HG03457 (cell line): ENCODE measurements around the gene CEP68.
"Not testable (repeated sequence)": the region's sequence is repeated elsewhere in the genome, so short reads cannot be mapped to it uniquely, and the experiment has no call there.

Experiments
- ATAC-seq: cut with Tn5 transposase; IDR thresholded peaks from one replicate; pipeline ENCODE4 v1.9.1; 2021; ENCODE audit warnings: moderate number of reproducible peaks; ENCODE audit not compliant: unreplicated experiment

The CEP68 gene, protein sequence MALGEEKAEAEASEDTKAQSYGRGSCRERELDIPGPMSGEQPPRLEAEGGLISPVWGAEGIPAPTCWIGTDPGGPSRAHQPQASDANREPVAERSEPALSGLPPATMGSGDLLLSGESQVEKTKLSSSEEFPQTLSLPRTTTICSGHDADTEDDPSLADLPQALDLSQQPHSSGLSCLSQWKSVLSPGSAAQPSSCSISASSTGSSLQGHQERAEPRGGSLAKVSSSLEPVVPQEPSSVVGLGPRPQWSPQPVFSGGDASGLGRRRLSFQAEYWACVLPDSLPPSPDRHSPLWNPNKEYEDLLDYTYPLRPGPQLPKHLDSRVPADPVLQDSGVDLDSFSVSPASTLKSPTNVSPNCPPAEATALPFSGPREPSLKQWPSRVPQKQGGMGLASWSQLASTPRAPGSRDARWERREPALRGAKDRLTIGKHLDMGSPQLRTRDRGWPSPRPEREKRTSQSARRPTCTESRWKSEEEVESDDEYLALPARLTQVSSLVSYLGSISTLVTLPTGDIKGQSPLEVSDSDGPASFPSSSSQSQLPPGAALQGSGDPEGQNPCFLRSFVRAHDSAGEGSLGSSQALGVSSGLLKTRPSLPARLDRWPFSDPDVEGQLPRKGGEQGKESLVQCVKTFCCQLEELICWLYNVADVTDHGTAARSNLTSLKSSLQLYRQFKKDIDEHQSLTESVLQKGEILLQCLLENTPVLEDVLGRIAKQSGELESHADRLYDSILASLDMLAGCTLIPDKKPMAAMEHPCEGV

DNA sequence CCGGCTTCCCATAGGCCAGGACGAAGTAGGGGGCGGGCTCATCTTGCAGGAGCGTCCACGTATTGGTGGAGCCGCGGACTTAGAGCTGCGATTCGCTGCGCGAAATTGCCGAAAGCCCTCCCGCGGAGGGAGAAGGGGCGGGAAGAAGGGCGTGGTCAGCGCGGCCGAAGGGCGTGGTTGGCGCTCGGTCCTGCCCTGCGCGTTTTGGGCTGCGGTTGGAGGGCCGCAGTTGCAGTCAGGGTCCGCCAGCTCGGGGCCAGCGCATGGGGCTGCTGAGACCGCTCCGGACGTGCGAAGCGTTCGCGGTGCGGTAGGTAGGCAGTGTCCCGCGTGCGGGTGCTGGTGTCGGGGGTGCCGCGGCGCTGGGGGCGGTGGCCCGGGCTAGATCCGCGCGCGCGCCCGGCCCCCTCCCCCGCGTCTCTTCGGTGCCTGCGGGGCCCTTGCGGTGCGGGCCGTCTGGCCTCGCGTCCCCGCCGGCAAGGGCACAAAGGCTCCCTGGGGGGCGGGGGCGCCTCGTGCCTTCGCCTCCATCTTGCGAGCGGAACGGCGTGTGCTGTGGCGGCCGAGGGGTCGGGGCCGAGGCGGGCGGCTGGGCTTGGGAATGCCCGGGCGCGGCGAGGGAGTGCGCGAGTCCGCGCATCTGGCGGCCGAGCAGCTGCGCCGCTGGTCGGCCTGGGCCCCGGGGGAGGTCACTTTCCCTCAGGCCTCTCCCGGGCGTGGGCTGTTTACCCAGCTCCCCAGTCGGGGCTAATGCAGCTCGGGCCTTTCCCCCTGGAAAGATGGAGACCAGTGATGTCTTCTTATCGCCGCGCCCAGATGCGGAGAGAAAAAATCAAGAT lies at the start of gene CEP68:
TSS of gene CEP68 (plus strand) at position 202 of the 839 bp plus-strand sequence. CDS start 13,029 bp downstream, outside the sequence.
- ATAC-seq, result peak; percentile 76

DNA sequence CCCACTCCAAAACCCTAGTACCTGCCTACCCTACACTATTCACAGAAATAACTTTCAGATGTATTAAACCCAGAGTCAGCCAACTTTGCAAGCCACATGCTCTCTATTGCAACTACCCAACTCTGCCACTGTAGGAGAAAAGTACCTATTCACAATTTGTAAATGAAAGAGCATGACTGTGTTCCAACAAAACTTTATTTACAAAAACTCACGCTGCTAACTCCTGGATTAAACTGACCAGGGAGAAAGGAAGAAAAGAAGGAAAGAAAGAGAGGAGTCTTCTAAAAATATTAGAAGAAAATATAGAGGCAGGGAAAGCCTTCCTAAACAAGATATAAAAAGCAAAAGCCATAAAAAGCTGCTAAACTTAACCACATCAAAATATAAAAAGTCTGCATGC lies 42.4 kb upstream of the CEP68 start:
- no peak for ATAC-seq

DNA sequence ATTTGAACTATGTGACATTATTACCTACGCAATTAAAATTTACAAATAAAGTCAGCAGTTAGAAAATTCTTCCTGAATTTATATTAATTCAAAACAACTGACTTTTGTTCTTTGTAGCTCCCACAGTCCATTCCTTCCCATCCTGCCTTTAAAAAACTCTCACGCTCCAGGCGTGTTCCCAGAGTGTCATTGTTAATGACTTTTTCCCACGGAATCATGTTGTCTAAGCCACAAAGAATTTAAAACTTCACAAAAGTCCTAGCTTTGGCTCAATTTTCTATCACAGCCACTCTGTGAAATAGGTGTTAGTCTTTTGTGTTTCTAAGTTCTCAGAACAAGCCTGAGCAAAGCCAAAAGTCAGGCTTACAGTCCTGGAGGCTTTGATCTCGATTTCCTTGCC lies 40.5 kb upstream of the CEP68 start:
- no peak for ATAC-seq

DNA sequence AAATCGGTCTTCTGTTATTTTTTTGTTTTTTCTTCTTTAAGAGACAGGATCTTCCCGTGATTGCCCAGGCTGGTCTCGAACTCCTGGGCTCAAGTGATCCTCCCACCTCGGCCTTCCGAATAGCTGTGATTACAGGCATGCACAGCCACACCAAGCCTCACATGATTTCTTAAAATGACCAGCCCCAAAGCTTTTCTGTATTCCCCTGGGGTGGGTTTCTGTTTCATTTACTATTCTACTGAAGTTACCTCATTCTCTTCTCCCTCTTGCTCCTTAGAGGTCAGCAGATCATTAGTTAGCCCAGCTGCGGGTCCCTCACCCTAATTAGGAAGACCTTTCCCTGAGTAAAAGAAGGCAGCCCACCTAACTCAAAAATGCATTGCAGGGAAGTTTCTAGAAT lies 39.4 kb upstream of the CEP68 start:
- ATAC-seq, result no peak

DNA sequence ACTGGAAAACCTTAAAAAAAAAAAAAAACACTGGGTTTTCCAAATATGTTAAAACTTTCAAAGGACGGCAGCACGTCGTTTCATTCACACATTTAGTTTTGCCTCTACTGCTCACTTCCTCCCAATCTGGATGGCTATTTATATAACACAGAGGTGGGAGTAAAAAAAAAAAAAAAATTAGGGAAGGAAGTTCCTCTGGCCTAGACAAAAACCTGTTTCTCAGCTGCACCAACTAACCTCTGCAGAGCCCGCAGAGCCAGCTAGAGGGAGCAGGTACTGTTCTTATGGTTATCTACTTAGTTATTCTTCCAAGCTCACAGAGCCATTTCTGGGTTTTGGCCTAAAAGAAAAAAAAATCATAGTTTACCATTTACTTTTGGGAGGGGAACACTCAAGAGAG lies 38.9 kb upstream of the CEP68 start:
- ATAC-seq, result no peak

DNA sequence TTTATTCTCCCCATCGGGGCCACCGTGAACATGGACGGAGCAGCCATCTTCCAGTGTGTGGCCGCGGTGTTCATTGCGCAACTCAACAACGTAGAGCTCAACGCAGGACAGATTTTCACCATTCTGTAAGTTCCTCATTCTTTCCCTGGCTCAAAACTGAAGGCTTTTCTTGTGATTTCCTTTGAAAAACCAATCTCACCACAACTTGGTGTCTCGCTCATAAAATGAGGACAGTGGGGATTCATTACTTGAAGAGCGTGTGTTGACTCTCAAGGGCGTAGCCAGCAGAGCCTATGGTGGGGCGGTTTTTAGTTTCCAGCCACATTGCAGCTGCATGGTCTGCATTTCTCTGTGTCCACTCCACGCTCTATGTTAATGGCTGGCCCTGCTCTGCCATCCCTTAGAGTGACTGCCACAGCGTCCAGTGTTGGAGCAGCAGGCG lies 38.1 kb upstream of the CEP68 start:
- no peak for ATAC-seq

DNA sequence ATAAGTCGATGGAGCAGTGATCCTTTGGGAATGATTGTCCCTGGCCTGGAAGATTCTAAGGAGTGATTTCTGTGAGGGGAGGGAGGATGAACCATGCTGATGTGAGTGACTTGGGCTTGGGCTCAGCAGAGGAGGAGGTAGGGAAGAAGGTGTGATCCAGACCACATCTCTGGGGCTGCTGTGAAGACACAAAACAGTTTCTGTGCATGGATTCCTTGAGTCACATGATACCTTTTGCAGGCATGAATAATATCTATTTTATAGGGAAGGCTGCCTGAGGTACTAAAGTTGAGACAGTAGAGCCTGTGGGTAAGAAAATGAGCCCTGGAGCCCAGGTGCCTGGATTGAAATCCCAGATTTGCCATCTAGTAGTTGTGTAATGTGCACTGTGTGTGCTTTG lies 37.2 kb upstream of the CEP68 start:
- no peak for ATAC-seq

DNA sequence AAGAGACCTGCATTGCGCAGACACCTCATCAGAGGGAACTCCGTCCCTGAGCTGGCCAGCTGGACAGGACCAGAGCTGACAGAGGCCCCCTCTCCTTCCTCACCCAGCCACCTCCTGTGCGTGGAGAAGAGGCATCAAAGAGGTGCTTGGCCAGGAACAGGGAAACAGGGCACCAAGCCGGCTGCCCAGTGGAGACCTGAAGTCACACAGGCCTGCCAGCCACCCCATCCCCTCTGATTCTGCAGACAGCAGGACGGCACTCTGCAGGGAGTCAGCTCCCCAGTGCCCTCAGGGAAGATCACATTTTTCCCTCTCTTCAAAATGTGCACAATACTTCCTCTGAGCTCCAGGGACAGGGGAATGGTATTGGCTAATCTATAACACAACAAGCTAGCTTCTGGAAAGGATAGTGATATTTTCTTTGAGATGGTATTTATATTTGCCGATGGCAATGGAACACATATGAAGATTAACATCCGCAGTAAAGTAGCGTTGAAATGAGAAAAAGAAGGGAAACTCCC lies 36.5 kb upstream of the CEP68 start:
- ATAC-seq, result no peak

DNA sequence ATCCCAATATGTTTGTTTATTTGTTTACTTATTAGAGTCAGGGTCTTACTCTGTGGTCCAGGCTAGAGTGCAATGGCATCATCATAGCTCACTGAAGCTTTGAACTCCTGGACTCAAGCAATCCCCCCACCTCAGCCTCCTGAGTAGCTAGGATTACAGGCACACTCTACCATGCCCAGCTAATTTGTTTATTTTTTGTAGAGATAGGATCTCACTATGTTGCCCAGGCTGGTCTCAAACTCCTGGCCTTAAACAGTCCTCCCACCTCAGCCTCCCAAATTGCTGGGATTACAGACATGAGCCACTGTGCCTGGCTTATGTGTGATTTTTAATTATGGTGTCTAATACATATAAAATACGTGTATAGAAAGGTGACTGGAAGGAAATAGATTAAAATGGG lies 36.0 kb upstream of the CEP68 start:
- ATAC-seq, result not testable (repeated sequence)

DNA sequence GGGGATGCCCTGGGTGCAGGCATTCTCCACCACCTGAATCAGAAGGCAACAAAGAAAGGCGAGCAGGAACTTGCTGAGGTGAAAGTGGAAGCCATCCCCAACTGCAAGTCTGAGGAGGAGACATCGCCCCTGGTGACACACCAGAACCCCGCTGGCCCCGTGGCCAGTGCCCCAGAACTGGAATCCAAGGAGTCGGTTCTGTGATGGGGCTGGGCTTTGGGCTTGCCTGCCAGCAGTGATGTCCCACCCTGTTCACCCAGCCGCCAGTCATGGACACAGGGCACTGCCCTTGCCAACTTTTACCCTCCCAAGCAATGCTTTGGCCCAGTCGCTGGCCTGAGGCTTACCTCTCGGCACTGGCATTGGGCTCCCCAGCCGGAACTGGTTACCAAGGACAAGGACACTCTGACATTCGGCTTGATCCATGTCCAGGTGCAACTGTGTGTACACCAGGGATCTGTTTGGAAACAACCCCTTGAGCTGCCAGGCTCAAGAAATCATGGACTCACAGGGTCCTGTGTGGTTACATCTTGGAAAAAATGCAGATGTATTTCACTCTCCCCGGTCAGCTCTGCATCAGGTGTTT lies 35.2 kb upstream of the CEP68 start:
- ATAC-seq, result no peak

DNA sequence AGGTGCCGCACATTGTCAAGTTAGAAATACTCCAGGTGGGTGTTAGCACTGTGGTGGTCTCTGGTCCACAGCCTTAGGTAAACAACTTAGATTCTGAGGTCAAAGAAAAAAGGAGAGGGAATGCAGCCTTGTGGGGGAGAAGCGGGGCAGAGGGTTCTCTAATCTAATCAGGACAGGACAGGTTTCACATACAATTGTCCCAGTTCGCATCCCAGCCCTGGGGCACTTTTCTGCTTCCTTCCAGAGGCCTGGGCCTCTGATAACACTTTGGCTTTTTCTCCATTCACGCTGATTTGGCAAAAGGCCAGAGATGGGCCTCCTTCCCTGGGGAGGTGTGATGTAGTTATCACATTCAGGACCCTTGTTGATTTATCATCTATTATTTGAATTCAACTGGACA lies 34.5 kb upstream of the CEP68 start:
- ATAC-seq, result no peak

DNA sequence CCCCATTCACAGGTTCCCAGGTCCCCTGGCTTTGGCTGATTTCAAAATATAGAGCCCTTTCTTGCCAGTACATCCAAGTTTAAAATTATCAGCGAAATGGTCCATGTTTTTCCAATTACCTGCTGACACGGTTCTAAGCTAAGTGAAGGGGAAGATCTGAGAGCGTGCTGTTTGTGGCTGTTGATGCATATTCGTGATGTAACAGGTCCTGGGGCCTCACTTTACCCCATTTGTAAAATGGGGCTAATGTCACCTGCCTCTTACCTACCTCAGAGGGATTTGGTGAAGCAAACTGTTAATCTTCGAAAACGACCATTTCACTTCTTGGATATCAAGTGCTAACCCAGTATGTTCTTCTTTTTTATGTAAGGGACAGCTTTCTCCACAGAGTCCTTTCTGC lies 34.0 kb upstream of the CEP68 start:
- ATAC-seq, result no peak

DNA sequence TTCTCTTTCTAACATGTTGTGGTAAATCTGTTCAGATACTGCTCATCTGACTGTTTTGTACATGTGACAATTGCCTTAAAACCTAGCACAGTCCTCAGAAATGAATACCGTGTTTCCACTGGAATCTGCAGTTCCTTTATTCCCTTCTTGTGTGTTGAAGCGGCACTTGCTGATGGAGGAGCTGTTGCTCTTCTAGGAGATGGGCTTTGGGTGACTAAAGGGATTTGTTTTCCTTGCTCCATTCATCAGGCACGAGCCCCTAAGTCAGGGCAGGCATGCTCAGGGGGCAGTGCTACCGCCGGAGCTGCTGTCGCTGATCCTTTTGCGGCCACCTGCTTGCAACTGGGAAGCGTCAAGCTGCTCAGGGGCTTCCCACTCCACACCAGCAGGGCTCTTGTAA lies 32.5 kb upstream of the CEP68 start:
- ATAC-seq, result no peak

DNA sequence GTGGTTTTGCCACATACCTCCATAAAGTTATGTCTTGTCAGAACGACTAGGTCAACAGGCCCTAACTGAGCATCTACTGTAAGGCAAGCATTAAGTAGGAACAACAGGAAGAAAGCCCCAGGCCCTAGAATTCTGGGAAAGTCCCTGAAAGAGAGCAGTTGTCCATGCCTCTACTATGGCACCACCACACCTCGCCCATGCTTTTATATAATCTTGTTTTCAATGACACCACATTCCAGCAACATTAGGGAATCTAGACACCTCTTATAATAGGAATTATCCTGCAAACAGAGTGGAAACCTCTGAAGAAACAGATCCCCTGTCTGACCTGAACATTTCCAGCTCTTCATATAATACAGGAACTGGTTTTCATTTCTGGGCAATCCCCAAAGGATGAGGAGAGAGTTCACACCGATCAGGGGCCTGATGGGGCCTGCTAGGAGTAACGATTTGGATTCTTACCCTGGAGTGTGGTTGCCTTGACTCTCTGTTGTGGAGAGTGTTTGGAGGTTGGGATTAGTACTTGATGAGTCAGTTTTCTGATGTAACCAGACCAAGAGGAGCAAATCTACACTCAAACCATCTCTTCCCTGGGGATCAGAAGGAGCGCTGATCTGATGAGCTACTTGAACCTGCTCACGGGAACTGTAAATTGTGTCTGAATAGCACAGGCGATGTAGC lies 31.9 kb upstream of the CEP68 start:
- no peak for ATAC-seq

DNA sequence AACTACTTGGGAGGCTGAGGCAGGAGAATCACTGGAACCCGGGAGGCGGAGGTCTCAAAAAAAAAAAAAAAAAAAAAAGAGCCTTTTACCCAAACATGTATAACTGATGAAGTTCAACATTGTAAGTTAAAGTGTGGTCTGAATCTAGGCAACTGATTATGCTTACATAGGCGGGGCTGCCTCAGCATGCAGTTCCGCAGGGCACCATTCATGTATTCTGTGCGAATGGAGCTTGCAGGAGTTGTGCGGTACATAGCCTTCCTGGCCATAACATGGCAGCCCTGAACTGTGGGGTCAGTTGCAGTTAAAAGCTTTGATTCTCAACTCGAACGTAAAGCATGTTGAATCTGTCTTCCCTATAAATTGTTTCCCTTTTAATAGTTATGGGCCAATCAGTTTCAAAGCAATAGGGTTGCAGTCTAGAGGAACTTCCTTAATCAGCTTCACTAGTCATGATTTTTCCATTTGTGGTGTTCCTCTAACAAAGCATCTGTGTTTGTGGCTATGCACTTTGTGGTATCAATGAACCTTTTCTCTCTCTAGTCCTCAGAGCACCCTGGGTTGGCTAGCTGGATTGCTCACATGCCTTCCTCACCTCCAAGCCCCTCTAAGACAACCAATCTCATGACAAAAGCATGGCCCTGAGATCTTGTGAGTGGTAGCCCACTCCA lies 30.6 kb upstream of the CEP68 start:
- peak; percentile 48 for ATAC-seq

DNA sequence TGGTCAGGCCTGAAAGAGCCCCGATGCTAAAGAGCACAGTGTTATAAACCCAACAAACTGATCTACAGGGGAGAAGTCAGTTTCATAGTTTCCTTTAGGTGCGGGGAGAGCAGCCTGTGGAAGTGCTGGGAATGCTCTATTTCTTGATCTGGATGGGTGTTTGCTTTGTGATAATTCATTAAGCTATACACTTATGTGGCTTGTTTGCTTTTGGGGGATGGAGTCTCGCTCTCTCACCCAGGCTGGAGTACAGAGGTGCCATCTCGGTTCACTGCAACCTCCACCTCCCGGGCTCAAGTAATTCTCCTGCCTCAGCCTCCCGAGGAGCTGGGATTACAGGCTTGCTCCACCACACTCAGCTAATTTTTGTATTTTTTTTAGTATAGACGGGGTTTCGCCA lies 30.1 kb upstream of the CEP68 start:
- ATAC-seq, result no peak

DNA sequence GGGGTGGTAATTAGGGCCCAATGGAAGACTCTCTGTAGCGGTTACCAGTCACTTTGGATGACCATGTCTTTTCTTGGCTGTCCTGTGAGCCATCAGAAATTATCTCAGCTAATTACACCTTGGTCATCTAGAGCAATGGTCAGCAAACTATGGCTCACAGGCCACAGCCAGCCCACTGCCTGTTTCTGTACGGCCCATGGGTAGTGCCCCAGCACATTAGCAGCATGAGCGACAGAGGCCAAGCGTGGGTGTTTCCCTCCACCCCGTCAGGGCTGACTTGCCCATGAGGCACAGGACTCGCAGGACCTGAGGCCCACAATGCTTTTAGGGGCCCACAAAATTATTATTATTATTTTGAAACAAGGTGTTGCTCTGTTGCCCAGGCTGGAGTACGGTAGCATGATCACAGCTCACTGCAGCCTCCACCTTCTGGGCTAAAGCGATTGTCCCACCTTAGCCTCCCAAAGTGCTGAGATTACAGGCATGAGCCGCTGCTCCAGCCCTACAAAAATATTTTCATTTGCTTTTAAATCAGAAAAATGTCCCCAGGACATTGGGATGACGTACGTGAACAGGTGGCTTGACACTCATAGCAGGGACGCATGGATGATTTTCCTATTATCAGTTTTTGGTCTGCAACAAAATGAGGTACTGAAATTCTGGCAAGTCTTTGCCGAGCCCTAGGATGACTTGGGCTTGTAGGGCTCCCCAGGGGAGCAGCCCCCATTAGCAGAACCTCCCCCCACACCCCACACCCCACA lies 29.3 kb upstream of the CEP68 start:
- no peak for ATAC-seq

DNA sequence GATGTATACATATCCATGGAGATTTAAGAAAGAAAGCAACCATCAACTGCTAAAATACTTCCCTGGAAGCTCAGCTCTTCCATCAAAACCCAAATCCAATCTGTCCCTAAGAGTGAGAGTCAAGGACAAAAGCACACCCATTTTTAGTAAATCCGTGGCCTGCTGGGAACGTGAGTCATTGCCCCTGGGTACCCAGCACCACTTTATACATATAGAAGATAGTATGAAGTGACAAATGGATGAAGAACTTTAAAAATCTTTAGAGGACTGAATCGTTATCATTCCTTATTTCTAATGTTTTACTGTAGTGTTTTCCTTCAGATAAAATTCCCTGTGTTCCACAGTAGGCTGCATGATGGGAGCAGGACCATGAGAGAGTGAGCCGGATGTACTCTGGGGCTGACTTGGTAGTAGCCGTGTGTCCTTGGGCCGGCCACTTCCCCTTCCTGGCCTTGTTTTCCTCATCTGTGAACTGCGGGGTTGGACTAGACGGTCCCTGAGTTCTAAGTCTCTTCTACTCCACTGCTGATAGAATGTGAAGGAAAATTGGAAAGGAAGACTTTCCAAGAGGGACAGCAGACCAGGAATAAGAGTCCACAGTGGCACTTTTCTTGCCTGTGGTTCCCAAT lies 28.5 kb upstream of the CEP68 start:
- ATAC-seq, result no peak
